Fibroblast of lung (primary cell): Measurements from ENCODE around the gene GOT2.

ENCODE experiments used
- EZH2 ChIP-seq: IDR thresholded peaks from 2 replicates; pipeline ENCODE4 v1.5.1; 2012; ENCODE audit warnings: low read length, control low read depth, mild to moderate bottlenecking; ENCODE audit errors: missing control alignments
- TF ChIP-seq, protein P1 (sequence below), 2 donors: IDR thresholded peaks in 1 of 2; conservative IDR thresholded peaks in 1 of 2; 1 replicate in 1 of 2; 2 replicates in 1 of 2; pipeline ENCODE4 v1.5.1; 2011 to 2012; ENCODE audit warnings: low read length in 2 of 2, control low read depth in 1 of 2, inconsistent platforms in 1 of 2, low read depth in 1 of 2, mild to moderate bottlenecking in 1 of 2

DNA sequence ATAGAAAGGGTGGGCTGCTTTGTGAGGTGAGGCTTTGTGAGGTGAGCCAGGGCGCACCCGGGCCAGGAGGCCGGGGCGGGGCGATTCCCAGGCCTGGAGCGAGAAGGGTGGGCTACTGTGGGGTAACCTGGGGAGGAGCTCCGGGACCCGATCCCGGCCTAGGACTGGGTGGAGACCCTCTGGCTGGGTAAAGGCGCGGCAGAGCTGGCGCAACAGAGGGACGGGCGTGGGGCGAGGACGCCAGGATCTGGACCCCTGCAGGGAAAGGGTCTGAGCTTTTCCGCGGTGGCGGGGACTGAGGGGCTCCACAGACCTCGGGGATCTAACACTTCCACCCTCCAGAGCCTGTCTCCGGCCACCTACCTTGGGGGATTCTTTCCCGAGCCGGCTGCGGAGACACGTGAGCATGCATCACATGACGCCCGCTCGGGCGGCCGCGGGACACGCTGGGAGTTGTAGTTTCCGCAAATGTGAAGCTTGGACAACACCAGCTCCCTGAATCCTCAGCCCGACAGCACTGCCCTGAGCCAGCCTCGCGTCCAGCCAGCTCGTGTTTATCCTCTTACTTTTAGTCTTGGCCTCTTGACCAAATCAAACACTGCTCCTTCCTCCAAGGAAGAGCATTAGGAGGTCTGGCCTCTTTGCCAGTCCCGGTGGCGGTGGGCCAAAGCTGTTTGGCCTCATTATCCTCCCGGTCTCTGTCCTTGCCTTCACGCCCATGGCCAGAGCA is 49.6 kb downstream of the GOT2 start, which contains the start of gene SLC38A7:
- TF ChIP-seq, protein P1, sequence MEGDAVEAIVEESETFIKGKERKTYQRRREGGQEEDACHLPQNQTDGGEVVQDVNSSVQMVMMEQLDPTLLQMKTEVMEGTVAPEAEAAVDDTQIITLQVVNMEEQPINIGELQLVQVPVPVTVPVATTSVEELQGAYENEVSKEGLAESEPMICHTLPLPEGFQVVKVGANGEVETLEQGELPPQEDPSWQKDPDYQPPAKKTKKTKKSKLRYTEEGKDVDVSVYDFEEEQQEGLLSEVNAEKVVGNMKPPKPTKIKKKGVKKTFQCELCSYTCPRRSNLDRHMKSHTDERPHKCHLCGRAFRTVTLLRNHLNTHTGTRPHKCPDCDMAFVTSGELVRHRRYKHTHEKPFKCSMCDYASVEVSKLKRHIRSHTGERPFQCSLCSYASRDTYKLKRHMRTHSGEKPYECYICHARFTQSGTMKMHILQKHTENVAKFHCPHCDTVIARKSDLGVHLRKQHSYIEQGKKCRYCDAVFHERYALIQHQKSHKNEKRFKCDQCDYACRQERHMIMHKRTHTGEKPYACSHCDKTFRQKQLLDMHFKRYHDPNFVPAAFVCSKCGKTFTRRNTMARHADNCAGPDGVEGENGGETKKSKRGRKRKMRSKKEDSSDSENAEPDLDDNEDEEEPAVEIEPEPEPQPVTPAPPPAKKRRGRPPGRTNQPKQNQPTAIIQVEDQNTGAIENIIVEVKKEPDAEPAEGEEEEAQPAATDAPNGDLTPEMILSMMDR (conservative IDR thresholded peaks at IDR 0.05 in 1 of 2, IDR thresholded peaks at IDR 0.05 in 1 of 2; ENCODE audit: low read depth in 1 of 2, low read length in 2 of 2): no peak
- TF ChIP-seq EZH2: no peak
